Breast epithelium (tissue), 4 donors: ENCODE results near the gene HIVEP3. TPM values are rescaled to one million over a fixed set of nuclear protein-coding genes. Genes with fewer than 3 reads are reported as not detected.
"Not testable (repeated sequence)": the region's sequence is repeated elsewhere in the genome, so short reads cannot be mapped to it uniquely, and the experiment has no call there.

Experiments used
- DNase-seq, 2 donors: peaks; one replicate each; pipeline ENCODE4 v3.0.0-alpha.2; 2019; ENCODE audit warnings: low spot score in 2 of 2
- H3K27ac ChIP-seq, 2 donors: fragments of 200-600 bp; sonication (generic) in 1 of 2; one replicate each; pipeline ENCODE4 v1.5.1; 2016 to 2019; ENCODE audit warnings: mild to moderate bottlenecking in 1 of 2
- H3K27me3 ChIP-seq, 2 donors: fragments of 200-600 bp; sonication (generic) in 1 of 2; one replicate each; pipeline versions ENCODE4 v1.5.1 to v1.6.0; 2017 to 2019; ENCODE audit warnings: control low read depth in 1 of 2, mild to moderate bottlenecking in 1 of 2
- H3K36me3 ChIP-seq: fragments of 200-600 bp; one replicate; pipeline ENCODE4 v1.5.1; 2019
- H3K4me1 ChIP-seq, 2 donors: fragments of 200-600 bp; sonication (generic); one replicate each; pipeline ENCODE4 v1.5.1; 2016 to 2019; ENCODE audit warnings: control low read depth in 1 of 2
- H3K4me3 ChIP-seq, 3 donors: fragments of 200-600 bp; sonication (generic); 1 replicate in 2 of 3; 2 replicates in 1 of 3; pipeline ENCODE4 v1.5.1; 2016 to 2019; ENCODE audit warnings: mild to moderate bottlenecking in 3 of 3, moderate library complexity in 2 of 3
- H3K9me3 ChIP-seq, 2 donors: fragments of 200-600 bp; sonication (generic) in 1 of 2; one replicate each; pipeline ENCODE4 v1.5.1; 2016 to 2019; ENCODE audit warnings: control low read depth in 1 of 2
- CTCF ChIP-seq, 3 donors: fragments of 450-650 bp; IDR thresholded peaks; one replicate each; pipeline ENCODE4 v1.5.1; 2016 to 2017; ENCODE audit warnings: antibody characterized with exemption in 3 of 3, mild to moderate bottlenecking in 3 of 3, moderate library complexity in 3 of 3
- POLR2A ChIP-seq: fragments of 450-650 bp; IDR thresholded peaks from one replicate; pipeline ENCODE4 v1.6.1; 2016; ENCODE audit warnings: antibody characterized with exemption, mild to moderate bottlenecking, moderate library complexity
- POLR2AphosphoS5 ChIP-seq, 3 donors: sonication (generic); formaldehyde crosslinking; IDR thresholded peaks; one replicate each; pipeline ENCODE4 v1.6.1; 2017; ENCODE audit warnings: antibody characterized with exemption in 3 of 3
- intact Hi-C: fragments of 100-400 bp; cut with DNase I; formaldehyde crosslinking; loops from one replicate; pipeline ENCODE4 v1.15.1; 2023; ENCODE audit warnings: low total_unique reads
- total RNA-seq, 3 donors: library from RNA; depleted of rRNA; stranded (reverse); fragments of >200 nt; gene quantifications; one replicate each; pipeline ENCODE4 v1.1.0, GENCODE V29; 2016

HIVEP3 gene
- total RNA-seq, 3 donors from 2014 or later = 3.5 to 13.5 (median 9.2) TPM

GRCh38 chr1:41950820-41951219 lies 32.1 kb upstream of the HIVEP3 start:
- H3K27me3 ChIP-seq = no peaks in the 10 kb centered on the region
- H3K36me3 ChIP-seq = no peaks in the 10 kb centered on the region
- H3K4me1 ChIP-seq = peaks cover 0 to 8% of the 10 kb centered on the region in 2 donors
- no peak overlapping the region for H3K27ac ChIP-seq
- no peak overlapping the region for H3K4me3 ChIP-seq
- intact Hi-C loops = no loop called here
- TF ChIP-seq CTCF (IDR thresholded peaks at IDR 0.05) (no peak), POLR2AphosphoS5 (IDR thresholded peaks at IDR 0.05) (no peak), POLR2A (no peak)
- no peak for DNase-seq
- H3K9me3 ChIP-seq = no peaks in the 10 kb centered on the region

- H3K27ac ChIP-seq = peak overlapping the region; percentile 8 to 36
- intact Hi-C loops, H3K27me3 ChIP-seq, H3K9me3 ChIP-seq, H3K4me3 ChIP-seq, H3K4me1 ChIP-seq, H3K36me3 ChIP-seq: not testable (repeated sequence)
- DNase-seq = peak; percentile 20 to 56
These were observed 27.2 kb upstream of the HIVEP3 start for GRCh38 chr1:41945946-41946345.

GRCh38 chr1:41943717-41944116 lies 25.0 kb upstream of the HIVEP3 start:
- no peak overlapping the region for H3K27ac ChIP-seq
- H3K9me3 ChIP-seq = peaks cover 0 to 4% of the 10 kb centered on the region in 2 donors
- no peaks in the 10 kb centered on the region for H3K27me3 ChIP-seq
- DNase-seq = no peak
- no peaks in the 10 kb centered on the region for H3K4me1 ChIP-seq
- H3K4me3 ChIP-seq = no peak overlapping the region
- intact Hi-C loops = no loop called here
- no peaks in the 10 kb centered on the region for H3K36me3 ChIP-seq
- no peak for TF ChIP-seq POLR2AphosphoS5 (IDR thresholded peaks at IDR 0.05)
- TF ChIP-seq CTCF (IDR thresholded peaks at IDR 0.05) = no peak
- TF ChIP-seq POLR2A = no peak

GRCh38 chr1:41942278-41942677 lies 23.6 kb upstream of the HIVEP3 start:
- Histone ChIP-seq H3K4me1 (no peaks in the 10 kb centered on the region), H3K4me3 (no peak overlapping the region), H3K9me3 (peaks cover 0 to 4% of the 10 kb centered on the region in 2 donors), H3K27me3 (no peaks in the 10 kb centered on the region), H3K27ac (no peak overlapping the region), H3K36me3 (no peaks in the 10 kb centered on the region)
- intact Hi-C loops = no loop called here
- TF ChIP-seq POLR2AphosphoS5 (IDR thresholded peaks at IDR 0.05) = no peak
- TF ChIP-seq POLR2A = no peak
- TF ChIP-seq CTCF (IDR thresholded peaks at IDR 0.05) = no peak
- DNase-seq = no peak

- Histone ChIP-seq H3K4me3 (no peak overlapping the region), H3K9me3 (peaks cover 0 to 4% of the 10 kb centered on the region in 2 donors), H3K27me3 (no peaks in the 10 kb centered on the region), H3K36me3 (no peaks in the 10 kb centered on the region), H3K27ac (no peak overlapping the region), H3K4me1 (no peaks in the 10 kb centered on the region)
- no peak for DNase-seq
- intact Hi-C loops = no loop called here
- TF ChIP-seq CTCF (IDR thresholded peaks at IDR 0.05) (no peak), POLR2A (no peak)
These were observed 22.7 kb upstream of the HIVEP3 start for GRCh38 chr1:41941381-41941780.

- Histone ChIP-seq H3K9me3 (peaks cover 0 to 4% of the 10 kb centered on the region in 2 donors), H3K27me3 (no peaks in the 10 kb centered on the region), H3K4me3 (no peak overlapping the region), H3K36me3 (no peaks in the 10 kb centered on the region), H3K27ac (no peak overlapping the region), H3K4me1 (no peaks in the 10 kb centered on the region)
- intact Hi-C loops = no loop called here
- no peak for DNase-seq
- no peak for TF ChIP-seq CTCF (IDR thresholded peaks at IDR 0.05)
- TF ChIP-seq POLR2AphosphoS5 (IDR thresholded peaks at IDR 0.05) = no peak
- TF ChIP-seq POLR2A = no peak
These were observed 20.5 kb upstream of the HIVEP3 start for GRCh38 chr1:41939194-41939593.
